ENCODE measurements around the gene C9orf72. TPM values are rescaled to one million over a fixed set of nuclear protein-coding genes. Genes with fewer than 3 reads are reported as not detected.

C9orf72 gene
- total RNA-seq, 1 donor from 2014 or later: 20.3 TPM

DNA sequence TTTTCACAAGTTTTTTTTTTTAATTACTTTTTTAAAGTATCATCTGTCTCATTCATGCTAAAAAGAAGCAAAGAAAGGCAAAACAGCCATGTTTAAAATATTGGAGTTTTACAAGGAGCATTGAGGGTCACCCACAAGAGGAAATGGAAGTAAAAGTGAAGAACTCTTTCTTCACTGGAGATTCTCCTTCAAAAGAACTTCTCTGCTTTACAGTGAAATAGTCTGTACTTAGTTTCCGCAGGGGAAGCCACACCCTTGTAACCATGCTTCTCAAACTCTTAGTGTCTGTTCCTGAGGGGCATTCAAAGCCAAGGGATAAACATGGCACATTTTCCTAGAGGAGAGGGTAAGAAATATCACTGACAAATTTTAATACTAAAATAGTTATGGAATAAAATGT is 8.6 kb downstream of the C9orf72 start:
- Histone ChIP-seq H3K36me3 (ENCODE audit: control insufficient read depth, insufficient read depth, low read length) (peaks cover 2% of the 10 kb centered on the region), H3K4me3 (ENCODE audit: low read depth, low read length) (no peak overlapping the region), H3K27me3 (ENCODE audit: control insufficient read depth, insufficient read depth, low read length) (no peaks in the 10 kb centered on the region)
- FAIRE-seq: no peak
- no peak for DNase-seq (ENCODE audit: low read depth)
- TF ChIP-seq, protein P1, sequence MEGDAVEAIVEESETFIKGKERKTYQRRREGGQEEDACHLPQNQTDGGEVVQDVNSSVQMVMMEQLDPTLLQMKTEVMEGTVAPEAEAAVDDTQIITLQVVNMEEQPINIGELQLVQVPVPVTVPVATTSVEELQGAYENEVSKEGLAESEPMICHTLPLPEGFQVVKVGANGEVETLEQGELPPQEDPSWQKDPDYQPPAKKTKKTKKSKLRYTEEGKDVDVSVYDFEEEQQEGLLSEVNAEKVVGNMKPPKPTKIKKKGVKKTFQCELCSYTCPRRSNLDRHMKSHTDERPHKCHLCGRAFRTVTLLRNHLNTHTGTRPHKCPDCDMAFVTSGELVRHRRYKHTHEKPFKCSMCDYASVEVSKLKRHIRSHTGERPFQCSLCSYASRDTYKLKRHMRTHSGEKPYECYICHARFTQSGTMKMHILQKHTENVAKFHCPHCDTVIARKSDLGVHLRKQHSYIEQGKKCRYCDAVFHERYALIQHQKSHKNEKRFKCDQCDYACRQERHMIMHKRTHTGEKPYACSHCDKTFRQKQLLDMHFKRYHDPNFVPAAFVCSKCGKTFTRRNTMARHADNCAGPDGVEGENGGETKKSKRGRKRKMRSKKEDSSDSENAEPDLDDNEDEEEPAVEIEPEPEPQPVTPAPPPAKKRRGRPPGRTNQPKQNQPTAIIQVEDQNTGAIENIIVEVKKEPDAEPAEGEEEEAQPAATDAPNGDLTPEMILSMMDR (IDR thresholded peaks at IDR 0.05; ENCODE audit: insufficient read depth, low read length, severe bottlenecking): no peak

DNA sequence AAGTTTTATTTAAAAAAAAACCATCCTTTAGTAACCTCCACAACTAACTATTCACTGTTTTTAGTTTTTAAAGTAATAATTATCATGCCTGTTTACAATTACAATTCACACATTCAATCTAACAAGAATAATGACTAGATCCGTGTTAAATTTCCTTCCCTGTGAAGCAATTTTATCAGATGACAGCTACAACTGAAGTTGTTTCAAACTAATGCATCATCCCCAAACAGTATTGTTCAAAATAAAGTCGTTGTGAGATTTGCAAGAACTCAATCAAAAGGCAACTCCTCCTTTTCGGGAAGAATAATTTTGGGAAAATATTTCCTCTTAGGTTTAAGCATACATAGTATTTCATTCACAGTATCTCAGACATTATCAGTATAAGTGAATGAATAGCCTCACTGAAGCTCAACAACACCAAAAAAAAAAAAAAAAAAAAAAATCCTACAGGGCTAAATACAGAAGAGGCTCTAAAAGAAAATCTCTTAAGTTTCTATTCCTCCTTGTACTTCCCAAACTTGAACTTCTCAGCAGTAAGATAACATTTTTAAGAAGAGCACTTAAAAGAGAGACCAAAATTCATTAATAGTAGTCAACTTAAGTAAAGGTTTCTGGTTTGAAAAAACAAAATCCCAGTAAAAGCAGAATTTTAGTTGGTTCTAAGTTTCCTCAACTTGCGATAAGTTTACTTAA is 9.4 kb downstream of the C9orf72 start:
- Histone ChIP-seq H3K4me3 (ENCODE audit: low read depth, low read length) (no peak overlapping the region), H3K36me3 (ENCODE audit: control insufficient read depth, insufficient read depth, low read length) (peaks cover 2% of the 10 kb centered on the region), H3K27me3 (ENCODE audit: control insufficient read depth, insufficient read depth, low read length) (no peaks in the 10 kb centered on the region)
- TF ChIP-seq, protein P1 (IDR thresholded peaks at IDR 0.05; ENCODE audit: insufficient read depth, low read length, severe bottlenecking): no peak
- no peak for FAIRE-seq
- DNase-seq (ENCODE audit: low read depth): no peak

DNA sequence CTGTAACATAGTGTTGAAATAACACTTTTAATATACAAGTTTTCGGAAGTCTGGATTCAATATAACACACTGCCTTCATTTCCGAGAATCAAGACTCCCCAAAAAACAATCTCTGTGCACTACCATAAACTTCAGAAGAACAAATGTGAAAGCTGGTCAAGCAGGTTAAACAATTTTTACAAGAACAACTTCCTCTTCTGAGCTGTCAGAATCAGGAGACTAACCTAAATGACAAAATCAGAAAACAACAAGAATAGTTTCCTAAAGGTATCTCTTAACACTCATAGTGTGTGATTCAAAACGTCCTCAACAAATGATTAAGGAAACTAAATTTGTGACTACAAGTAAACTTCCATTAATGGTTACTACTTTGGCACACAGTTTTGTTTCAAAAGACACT is 11.6 kb downstream of the C9orf72 start:
- TF ChIP-seq, protein P1 (IDR thresholded peaks at IDR 0.05; ENCODE audit: insufficient read depth, low read length, severe bottlenecking): no peak
- no peak overlapping the region for H3K4me3 ChIP-seq (ENCODE audit: low read depth, low read length)
- DNase-seq (ENCODE audit: low read depth): peak; percentile 59
- no peaks in the 10 kb centered on the region for H3K27me3 ChIP-seq (ENCODE audit: control insufficient read depth, insufficient read depth, low read length)
- no peak for FAIRE-seq
- no peaks in the 10 kb centered on the region for H3K36me3 ChIP-seq (ENCODE audit: control insufficient read depth, insufficient read depth, low read length)

DNA sequence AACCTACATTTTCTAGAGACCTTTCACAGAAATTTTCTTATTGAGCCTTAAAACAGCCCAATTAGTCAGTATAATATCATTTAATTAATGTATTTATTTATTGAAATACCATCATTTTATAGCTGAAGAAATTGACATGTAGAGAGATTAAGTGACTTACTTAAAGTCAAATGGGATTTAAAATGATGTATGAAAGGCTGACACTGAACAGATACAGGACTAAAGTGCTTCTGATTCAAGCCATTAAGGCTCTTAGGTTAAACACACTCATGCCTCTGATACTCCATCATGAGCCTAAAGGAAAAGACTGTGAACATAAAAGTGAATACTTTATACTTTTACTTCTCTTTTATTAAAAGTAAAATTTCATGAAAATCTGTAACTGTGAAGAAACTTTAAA is 12.8 kb downstream of the C9orf72 start:
- Histone ChIP-seq H3K4me3 (ENCODE audit: low read depth, low read length) (no peak overlapping the region), H3K36me3 (ENCODE audit: control insufficient read depth, insufficient read depth, low read length) (peaks cover 3% of the 10 kb centered on the region), H3K27me3 (ENCODE audit: control insufficient read depth, insufficient read depth, low read length) (no peaks in the 10 kb centered on the region)
- no peak for FAIRE-seq
- TF ChIP-seq, protein P1 (IDR thresholded peaks at IDR 0.05; ENCODE audit: insufficient read depth, low read length, severe bottlenecking): no peak
- DNase-seq (ENCODE audit: low read depth): no peak

DNA sequence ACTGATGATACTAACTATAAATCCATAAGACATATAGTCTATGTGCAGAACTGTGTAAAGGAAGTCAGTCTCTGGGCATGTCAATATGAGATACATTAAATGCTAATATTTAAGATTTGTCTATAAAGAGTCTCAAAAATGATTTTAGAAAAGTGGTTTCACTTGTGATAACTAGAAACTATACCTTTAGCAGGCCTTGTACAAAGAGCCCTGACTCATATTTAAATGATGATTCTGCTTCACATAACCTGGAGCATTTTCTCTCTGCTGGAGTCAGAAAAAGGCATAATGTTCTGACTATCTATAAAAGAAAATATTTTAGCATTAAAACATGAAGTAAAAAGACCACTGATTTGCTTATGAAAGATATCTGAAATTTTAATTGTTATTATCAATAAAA is 15.0 kb downstream of the C9orf72 start:
- Histone ChIP-seq H3K27me3 (ENCODE audit: control insufficient read depth, insufficient read depth, low read length) (no peaks in the 10 kb centered on the region), H3K36me3 (ENCODE audit: control insufficient read depth, insufficient read depth, low read length) (peaks cover 3% of the 10 kb centered on the region), H3K4me3 (ENCODE audit: low read depth, low read length) (no peak overlapping the region)
- no peak for FAIRE-seq
- TF ChIP-seq, protein P1 (IDR thresholded peaks at IDR 0.05; ENCODE audit: insufficient read depth, low read length, severe bottlenecking): no peak
- no peak for DNase-seq (ENCODE audit: low read depth)

DNA sequence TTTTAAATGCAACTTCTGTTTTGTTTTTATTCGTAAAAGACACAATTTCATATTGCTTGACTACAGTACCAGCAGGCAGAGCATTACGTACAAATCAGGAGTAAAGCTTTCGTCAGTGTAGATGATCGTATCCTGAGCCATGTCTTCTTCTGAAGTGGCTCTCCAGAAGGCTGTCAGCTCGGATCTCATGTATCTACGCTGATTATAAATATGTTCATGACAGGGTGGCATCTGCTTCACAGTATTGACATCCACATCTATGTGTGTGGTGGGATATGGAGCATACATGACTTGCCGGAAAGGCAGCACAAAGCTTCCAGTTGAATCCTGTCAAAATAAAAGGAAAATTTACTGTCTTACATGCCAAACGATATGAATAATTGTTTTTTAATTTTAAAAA is 16.8 kb downstream of the C9orf72 start:
- Histone ChIP-seq H3K4me3 (ENCODE audit: low read depth, low read length) (no peak overlapping the region), H3K27me3 (ENCODE audit: control insufficient read depth, insufficient read depth, low read length) (no peaks in the 10 kb centered on the region), H3K36me3 (ENCODE audit: control insufficient read depth, insufficient read depth, low read length) (peaks cover 3% of the 10 kb centered on the region)
- FAIRE-seq (no peak), DNase-seq (ENCODE audit: low read depth) (no peak)
- TF ChIP-seq, protein P1 (IDR thresholded peaks at IDR 0.05; ENCODE audit: insufficient read depth, low read length, severe bottlenecking): no peak

Data from bronchial epithelial cell (primary cell).